Effector memory CD4-positive, alpha-beta T cell (primary cell): ENCODE measurements around the gene PSMA7.
A peak's percentile ranks its signal among the peaks of the same experiment; 100 is the strongest.

Source experiments
- DNase-seq, 3 donors: peaks; one replicate each; pipeline ENCODE4 v3.0.0-alpha.2; 2020
- H3K27ac ChIP-seq: 2 replicates; pipeline ENCODE4 v1.7.0; 2013; ENCODE audit warnings: mild to moderate bottlenecking, low read length, moderate library complexity; ENCODE audit not compliant: insufficient read depth, poor library complexity, severe bottlenecking
- H3K27me3 ChIP-seq: replicated peaks from 2 replicates; pipeline ENCODE4 v1.7.0; 2013; ENCODE audit warnings: mild to moderate bottlenecking, low read length; ENCODE audit not compliant: insufficient read depth, control insufficient read depth, poor library complexity, severe bottlenecking
- H3K36me3 ChIP-seq: 2 replicates; pipeline ENCODE4 v1.7.0; 2013; ENCODE audit warnings: mild to moderate bottlenecking, low read length, moderate library complexity; ENCODE audit not compliant: control insufficient read depth, insufficient read depth
- H3K4me1 ChIP-seq: 2 replicates; pipeline ENCODE4 v1.7.0; 2013; ENCODE audit warnings: low read length, mild to moderate bottlenecking; ENCODE audit not compliant: control insufficient read depth, insufficient read depth, poor library complexity, severe bottlenecking
- H3K4me3 ChIP-seq: 2 replicates; pipeline ENCODE4 v1.7.0; 2013; ENCODE audit warnings: low read length, low read depth, mild to moderate bottlenecking; ENCODE audit not compliant: insufficient read depth, poor library complexity, severe bottlenecking
- H3K9me3 ChIP-seq: 2 replicates; pipeline ENCODE4 v1.7.0; 2013; ENCODE audit warnings: mild to moderate bottlenecking, low read length, moderate library complexity; ENCODE audit not compliant: control insufficient read depth
- total RNA-seq, 3 donors: gene quantifications; one replicate each; lab custom pipeline; 2026; lab: John Stamatoyannopoulos, UW

The PSMA7 gene
- 93.1 to 130 (median 101) reads per million in 3 donors for total RNA-seq

DNA sequence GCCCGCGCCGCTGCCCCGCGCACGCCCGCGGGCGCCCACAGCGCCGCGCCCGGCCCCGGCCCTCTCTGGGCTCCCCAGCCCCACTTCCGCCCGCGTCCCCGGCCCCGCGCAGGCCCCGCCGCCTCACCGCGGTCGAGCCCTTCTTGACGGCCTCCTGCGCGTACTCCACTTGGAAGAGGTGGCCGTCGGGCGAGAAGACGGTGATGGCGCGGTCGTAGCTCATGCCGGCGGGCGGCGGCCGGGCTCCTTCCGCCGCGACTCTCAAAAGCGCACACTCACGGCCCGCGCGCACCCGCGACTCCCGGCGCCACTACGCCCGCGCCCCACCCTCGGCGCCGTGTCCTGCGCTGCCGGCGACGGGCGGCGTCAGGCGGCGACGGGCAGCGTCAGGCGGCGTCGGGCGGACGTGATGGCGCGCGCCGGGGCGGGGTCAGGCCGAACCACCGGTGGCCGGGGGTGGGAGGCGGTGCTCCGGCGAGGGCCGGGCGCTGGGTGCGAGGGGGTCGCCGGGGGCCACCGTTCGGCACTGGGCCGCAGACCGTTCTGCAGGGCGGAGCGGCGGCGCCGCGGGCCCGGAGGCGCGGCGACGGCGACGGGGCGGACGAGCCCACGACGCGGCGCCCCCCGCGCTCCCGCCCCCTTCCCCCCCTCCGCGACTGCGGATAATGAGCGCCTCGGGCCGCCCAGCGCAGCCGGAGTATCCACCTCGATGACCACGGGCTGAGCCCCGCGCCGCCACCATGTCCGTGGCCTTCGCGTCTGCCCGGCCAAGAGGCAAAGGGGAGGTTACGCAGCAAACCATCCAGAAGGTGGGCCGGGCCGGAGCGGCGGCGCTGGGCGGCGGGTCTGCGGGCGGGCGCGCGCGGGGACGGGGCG, at the start of gene PSMA7, which contains the start of gene SS18L1:
Gene PSMA7 (minus strand): TSS at position 314 of the 876 bp plus-strand sequence. CDS start 91 bp downstream, at position 223.
Gene SS18L1 (plus strand): TSS at position 689 of the 876 bp plus-strand sequence. CDS start 52 bp downstream, at position 741.
- peak; percentile 64 to 75 (median 71) for DNase-seq
- Histone ChIP-seq H3K9me3 (no peaks in the 10 kb centered on the region), H3K27ac (peak within 1 kb of the TSS; percentile 72), H3K36me3 (peaks cover 20% of the 10 kb centered on the region), H3K27me3 (no peaks in the 10 kb centered on the region), H3K4me1 (peaks cover 19% of the 10 kb centered on the region), H3K4me3 (peak within 1 kb of the TSS; percentile 72)

DNA sequence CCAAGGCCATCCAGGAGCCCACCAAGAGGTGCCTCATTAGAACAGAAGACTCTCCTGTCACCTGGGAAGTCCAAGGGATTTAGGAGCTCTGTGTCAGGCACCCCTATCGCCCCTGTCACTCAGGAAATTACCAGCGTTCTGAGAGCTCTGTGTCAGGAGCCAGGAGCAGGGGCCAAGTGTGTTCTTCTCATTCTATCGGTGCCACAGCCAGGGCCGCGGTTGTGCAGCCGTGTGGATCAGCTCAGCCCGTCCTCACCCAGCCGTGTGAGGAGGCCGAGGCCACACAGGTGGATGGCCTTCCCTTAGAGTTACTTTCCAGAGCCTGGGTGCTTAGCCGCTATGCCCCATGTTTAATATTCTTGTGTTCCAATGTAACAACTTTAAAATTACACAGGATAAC, 49.4 kb upstream of the PSMA7 start:
- peaks cover 24% of the 10 kb centered on the region for H3K36me3 ChIP-seq
- H3K27ac ChIP-seq: no peak overlapping the region
- H3K27me3 ChIP-seq: no peaks in the 10 kb centered on the region
- no peaks in the 10 kb centered on the region for H3K9me3 ChIP-seq
- H3K4me1 ChIP-seq: no peaks in the 10 kb centered on the region
- no peak for DNase-seq
- no peak overlapping the region for H3K4me3 ChIP-seq

DNA sequence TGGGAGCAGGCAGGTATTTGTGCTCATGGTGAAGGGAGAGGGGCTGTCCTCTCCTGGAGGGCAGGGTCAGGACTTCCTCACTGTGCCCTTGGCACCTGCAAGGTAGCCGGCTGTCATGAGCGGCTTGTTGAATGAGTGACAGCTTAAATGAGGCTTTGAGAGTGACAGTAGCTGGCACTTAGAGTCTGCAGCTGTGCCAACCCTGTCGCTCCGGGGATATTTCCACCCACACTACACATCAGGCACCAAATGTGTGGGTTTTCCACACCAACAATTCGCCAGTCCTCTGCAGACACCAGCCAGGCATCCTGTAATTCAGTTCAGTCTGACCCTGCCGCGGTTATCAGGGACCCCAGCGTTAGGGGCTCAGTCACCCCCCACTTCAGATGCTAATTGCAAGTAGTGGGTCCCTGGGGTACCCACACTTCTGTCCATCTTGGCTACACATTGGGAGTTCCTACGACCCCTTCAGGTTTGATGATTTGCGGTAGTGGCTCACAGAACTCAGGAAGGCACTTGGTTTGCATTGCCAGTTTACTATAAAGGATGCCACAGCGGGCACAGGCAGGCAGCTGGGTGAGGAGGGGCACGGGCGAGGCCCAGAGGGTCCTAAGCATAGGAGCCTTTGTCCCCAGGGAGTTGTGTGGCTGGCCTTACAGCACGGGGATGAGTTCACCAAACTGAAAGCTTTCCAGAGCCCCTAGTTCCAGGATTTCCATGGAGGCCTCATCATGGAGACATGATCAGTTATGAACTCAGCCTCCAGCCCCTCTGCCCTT, 48.8 kb upstream of the PSMA7 start:
- H3K9me3 ChIP-seq: no peaks in the 10 kb centered on the region
- no peak overlapping the region for H3K27ac ChIP-seq
- H3K4me1 ChIP-seq: no peaks in the 10 kb centered on the region
- no peak overlapping the region for H3K4me3 ChIP-seq
- no peak for DNase-seq
- H3K27me3 ChIP-seq: no peaks in the 10 kb centered on the region
- peaks cover 22% of the 10 kb centered on the region for H3K36me3 ChIP-seq

DNA sequence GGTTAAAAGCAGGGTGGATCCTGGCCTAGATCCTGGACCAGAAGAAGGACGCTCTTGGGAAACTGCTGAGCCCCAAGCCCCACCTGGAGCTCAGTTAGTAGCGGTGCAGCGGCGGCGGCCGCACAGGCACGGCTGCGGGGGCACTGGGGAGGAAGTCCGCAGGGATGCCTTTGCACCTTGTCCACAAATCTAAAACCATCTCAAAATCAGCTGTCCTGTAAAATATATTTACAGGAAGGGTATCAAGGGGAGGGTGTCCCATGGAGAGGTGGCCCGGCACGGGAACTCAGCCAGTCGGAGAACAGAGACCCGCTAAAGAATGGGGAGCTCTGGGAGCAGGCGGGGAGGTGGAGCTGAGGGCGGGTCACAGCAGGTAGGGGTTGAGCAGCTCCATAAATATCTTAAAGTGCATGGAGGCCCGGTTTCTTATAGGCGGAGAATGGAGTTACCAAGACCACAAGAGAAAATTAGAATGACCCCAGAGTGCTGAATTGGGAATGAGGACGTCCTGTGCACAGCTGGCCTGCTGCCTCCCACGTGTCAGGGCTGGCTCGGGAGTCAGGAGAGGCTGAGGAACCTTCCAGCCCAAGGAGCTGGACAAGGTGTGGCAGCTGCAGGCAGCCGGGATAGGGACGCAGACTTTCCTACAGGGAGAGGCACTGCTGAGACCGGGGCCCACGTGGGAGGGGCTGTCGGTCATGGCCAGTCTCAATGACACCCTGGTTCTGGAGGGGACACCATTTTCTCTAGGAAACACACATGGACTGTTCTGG, 47.6 kb upstream of the PSMA7 start:
- H3K27ac ChIP-seq: no peak overlapping the region
- no peaks in the 10 kb centered on the region for H3K4me1 ChIP-seq
- no peak overlapping the region for H3K4me3 ChIP-seq
- no peaks in the 10 kb centered on the region for H3K27me3 ChIP-seq
- H3K9me3 ChIP-seq: no peaks in the 10 kb centered on the region
- H3K36me3 ChIP-seq: peaks cover 17% of the 10 kb centered on the region
- no peak for DNase-seq

DNA sequence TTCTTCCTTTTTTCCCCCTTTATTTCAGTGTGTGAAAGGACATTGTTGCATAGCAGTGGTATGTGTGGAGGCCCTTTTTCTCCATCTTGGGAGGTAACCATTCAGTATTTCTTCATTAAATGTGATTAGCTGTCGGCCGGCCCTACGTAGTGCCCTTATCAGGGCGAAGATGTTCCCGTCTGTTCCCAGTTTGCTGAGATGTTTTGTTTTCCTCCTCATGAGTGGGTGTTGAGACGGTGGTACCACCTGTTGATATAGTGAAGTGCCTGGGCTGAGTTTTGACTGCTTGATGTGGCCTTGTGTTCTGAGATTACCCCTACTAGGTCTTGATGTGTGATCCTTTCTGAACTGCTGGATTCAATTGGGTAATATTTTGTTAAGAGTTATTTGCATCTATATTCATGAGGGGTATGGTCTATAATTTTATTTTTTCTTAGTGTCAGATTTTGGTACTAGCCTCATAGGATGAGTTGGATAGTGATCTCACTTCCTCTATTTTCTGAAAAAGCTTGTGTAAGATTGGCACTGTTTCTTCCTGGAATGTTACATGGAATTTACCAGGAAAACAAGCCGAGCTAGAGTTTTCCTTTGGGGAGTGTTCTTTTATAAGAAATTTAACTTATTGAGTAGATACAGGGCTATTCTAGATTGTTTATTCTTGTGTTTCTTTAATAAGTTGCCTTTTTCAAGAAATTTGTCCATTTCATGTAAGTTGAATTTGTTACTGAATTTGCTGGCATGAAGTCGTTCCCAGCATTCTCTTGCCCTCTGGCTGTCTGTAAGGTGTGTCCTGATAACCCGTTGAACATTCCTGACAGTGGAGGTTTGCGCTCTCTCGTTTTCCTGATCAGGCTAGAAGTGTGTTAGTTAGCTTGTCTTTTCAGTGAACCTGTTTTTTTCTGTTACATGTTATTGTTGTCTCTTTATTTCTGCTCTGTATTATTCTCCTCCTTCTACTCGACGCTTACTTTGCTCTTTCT, 44.0 kb upstream of the PSMA7 start:
- no peaks in the 10 kb centered on the region for H3K9me3 ChIP-seq
- peaks cover 7% of the 10 kb centered on the region for H3K36me3 ChIP-seq
- no peak overlapping the region for H3K4me3 ChIP-seq
- no peak for DNase-seq
- no peak overlapping the region for H3K27ac ChIP-seq
- peaks cover 11% of the 10 kb centered on the region for H3K4me1 ChIP-seq
- H3K27me3 ChIP-seq: no peaks in the 10 kb centered on the region

DNA sequence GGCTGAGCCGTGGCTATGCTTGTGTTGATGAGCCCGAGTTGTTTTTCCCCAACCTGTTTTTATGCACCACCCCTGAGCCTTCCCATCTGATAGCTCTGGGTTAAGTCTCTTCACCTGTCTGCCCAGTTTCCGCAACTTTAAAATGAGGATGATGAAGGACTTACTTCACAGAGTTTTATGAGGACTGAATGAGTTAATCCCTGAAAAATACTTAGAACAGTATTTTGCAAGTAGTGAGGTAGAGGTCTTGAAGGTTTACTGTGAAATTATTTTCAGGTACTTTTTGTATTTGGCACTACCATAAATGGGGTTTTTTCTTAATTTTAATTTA, 42.9 kb upstream of the PSMA7 start:
- Histone ChIP-seq H3K4me1 (peaks cover 11% of the 10 kb centered on the region), H3K4me3 (no peak overlapping the region), H3K36me3 (peaks cover 7% of the 10 kb centered on the region), H3K9me3 (no peaks in the 10 kb centered on the region), H3K27me3 (no peaks in the 10 kb centered on the region), H3K27ac (no peak overlapping the region)
- DNase-seq: no peak

DNA sequence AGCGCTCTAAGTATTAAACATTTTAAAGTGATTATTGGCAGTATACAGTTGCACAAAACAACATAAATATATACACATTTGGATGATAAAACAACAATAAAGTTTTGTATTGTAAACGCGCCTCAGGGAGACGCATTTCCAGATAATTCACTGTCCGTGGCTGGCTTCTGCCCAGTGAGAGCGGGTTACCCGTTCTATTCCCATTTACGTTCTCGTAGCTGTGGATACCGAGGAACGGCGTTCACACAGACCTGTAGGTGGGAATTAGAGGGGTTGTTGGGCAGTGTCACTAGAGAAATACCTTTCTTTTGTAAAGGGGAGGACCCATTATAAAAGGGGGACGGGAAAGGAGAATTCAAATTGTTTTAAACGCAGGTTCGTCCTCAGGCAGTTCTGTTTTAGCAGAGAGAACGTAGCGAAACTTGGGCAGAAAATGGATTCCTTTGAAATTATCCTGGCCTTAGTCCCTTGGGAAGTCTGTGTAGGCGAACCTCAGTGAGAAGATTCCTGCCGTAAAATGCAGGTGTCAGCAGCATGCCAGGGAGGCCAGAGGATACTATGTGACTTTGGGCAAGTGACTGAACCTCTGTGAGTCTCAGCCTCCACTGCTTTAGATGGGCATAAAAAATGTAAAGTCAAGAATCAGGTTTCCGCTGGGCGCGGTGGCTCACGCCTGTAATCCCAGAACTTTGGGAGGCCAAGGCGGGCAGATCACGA, 40.4 kb upstream of the PSMA7 start:
- DNase-seq: no peak
- Histone ChIP-seq H3K4me3 (peak overlapping the region; percentile 94), H3K36me3 (no peaks in the 10 kb centered on the region), H3K27ac (peak overlapping the region; percentile 86), H3K27me3 (no peaks in the 10 kb centered on the region), H3K4me1 (peaks cover 11% of the 10 kb centered on the region), H3K9me3 (no peaks in the 10 kb centered on the region)

DNA sequence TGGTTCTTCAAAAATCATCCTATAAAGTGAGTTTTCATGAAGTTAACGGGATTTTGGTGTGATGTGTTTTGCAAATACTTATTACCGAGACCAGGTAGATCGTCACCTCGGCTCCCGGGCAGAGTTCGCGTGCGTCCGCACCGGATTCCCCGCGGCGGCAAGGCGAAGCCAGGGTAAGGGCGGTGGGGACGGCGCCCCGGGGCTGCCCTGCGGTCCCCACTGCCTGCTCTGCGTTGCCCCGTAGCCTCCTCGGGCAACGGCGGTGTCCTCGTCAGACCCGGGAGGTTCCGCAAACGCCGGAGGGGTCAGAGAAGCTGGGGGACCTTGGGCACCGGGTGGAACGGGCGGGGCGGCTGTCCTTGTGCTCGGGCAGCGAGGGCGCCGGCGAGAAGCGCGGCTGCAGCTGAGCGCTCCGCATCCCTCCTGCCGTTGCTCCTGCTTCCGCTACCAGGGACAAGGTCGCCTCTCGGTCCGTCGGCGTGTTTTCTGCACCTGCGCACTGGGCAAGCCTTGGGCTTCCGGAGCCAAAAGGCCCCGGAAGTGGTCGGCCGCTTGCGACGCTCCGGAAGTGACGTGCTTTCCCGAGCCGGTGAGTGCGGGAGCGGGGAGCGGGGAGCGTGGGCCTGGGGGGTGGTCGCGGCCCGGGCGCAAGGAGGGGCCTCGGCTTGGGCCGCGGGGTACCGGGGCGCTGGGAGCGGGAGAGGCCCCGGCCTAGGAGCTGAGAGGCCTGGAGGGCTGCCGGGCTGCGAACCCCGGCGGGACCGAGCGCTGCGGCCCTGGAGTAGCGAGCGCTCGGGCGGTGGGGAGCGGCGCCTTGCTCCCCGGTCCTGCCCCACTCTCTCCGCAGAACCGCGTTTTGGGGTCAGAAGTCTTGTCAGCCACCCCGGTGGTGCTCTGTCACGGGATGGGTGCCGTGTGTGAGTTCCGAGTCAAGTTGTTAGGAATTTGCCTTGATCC, 39.6 kb upstream of the PSMA7 start, which contains the start of gene MTG2:
Gene MTG2 (plus strand): TSS at position 560 of the 957 bp plus-strand sequence. CDS start 10,393 bp downstream, outside the sequence.
- peaks cover 11% of the 10 kb centered on the region for H3K4me1 ChIP-seq
- H3K27ac ChIP-seq: peak within 1 kb of the TSS; percentile 86
- no peaks in the 10 kb centered on the region for H3K27me3 ChIP-seq
- H3K4me3 ChIP-seq: peak within 1 kb of the TSS; percentile 94
- peak; percentile 88 to 94 (median 89) for DNase-seq
- H3K36me3 ChIP-seq: no peaks in the 10 kb centered on the region
- no peaks in the 10 kb centered on the region for H3K9me3 ChIP-seq
